NCI-H510A (cell line): Measurements from ENCODE around the gene ARSG.
"Not testable (repeated sequence)": the region's sequence is repeated elsewhere in the genome, so short reads cannot be mapped to it uniquely, and the experiment has no call there.

Experiments
- DNase-seq: peaks from one replicate; lab custom pipeline; 2025; lab: John Stamatoyannopoulos, UW

ARSG gene

DNA sequence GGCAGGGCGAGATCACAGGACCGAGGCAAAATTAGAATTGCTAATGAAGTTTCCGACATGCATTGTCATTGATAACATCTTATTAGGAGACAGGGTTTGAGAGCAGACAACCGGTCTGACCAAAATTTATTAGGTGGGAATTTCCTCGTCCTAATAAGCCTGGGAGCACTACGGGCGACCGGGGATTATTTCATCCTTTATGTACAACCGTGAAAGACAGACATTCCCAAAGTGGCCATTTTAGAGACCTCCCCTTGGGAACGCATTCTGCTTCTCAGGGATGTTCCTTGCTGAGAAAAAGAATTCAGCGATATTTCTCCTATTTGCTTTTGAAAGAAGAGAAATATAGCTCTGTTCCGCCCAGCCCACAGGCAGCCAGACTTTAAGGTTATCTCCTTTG is 40.6 kb downstream of the ARSG start:
- not testable (repeated sequence) for DNase-seq

DNA sequence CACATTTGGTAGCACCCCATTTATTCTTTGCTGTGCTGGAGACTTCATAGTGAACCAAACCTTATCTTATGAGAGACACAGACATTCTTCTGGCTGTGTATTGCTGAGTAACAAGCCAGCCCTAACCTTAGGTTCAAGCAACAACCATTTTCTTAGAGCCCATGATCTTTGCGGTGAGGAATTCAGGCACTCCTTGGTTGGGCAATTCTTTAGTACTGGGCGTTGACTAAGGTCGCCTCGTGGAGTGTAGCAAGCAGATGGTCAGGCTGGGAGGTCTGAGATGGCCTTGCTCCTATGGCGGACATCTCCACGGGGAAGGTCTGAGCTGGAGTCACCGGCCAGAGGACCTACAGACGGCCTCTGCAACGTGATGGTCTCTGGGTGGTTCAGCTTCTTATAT is 43.1 kb downstream of the ARSG start:
- no peak for DNase-seq

DNA sequence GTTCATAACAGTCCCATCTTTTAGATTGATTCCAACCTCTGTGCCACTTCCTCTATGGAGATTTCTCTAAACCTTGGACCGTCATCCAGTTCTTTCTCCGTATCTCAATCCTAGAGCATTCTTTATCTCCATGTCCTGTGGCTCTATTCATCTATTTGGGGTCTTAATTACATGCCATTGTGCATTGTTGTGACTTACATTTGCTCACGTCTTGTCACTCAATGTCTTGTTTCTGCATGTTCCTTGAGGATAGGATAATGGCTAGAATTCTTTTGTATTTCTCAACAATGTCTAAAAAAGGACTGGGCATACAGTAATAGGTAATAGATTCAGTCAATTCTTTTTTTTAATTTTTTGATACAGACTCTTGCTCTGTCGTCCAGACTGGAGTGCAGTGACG is 50.2 kb downstream of the ARSG start:
- DNase-seq, result no peak

DNA sequence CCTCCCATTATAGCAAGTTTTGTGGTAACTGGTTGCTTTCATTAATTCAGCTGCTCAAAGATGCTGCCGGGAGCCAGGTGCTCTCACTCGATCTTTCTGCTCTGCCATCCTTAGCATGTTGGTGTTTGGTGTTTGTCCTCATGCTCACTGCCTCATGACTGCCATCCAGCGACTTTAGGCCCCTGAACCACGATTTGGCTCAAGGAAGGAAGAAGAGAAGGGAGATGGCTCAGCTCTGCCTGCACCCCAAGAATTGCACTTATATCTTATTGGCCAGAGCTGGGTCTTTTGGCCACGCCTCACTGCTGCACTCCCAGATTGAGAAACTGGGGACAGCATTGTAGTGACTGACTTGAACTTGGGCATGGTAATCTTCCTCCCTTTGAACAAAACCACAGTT is 52.7 kb downstream of the ARSG start:
- no peak for DNase-seq

DNA sequence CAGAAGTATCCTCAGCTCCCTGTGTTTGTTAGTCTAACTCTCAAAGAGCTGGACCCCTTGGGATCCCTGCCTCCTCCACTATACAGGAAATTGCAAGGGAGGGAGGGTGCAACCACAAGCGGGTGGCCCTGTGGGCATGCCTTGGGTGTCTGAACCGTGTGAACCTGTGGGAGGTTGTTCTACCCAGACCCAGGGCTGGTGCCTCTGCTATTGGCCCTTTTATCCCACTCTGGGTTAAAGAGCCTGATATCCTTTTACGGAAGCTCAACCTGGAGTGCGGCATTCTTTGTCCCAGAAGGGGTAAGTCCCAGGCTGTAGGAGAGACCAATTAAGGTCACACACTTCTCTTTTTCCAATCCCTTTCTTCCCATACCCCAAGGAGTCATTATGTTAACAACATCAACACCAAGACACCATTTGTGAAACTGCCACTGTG is 53.4 kb downstream of the ARSG start:
- no peak for DNase-seq

DNA sequence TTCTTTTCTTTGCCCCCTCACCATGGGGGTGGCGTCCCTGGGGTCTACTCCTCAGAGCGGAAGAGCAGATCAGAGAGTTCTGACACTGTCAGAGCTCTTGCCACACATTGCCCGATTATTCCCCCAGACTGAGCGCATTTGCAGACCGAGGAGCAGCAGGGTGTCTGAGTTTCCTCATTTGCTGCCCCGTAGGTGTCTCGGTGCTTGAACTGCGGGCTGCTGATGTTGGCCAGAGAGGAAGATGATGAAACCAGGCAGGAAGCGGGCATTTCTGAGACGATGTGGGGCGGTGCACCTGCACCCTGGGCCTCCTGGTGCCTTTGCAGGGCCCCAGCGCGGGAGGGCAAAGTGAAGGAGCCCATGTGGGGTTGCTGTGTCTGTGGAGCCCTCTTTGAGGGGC is 55.2 kb downstream of the ARSG start:
- no peak for DNase-seq

DNA sequence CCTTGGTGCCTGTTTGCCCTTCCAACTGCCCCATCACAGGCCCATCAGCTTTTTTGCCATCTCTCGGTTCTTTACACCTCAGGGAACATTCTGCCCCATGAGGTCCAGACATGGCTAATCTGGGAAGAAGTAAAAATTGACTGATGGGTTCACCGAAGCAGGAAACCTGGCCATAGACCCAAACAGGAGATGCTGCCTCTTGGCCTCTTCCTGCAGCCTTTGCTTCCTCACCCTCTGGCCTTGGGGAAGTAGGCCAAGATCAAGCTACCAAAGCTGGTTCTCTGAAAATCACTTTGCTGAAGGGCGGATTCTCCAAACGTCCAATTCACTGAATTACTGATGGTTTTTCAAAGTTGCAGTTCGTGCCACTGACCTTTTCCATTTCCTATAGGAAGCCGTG is 56.1 kb downstream of the ARSG start:
- no peak for DNase-seq

DNA sequence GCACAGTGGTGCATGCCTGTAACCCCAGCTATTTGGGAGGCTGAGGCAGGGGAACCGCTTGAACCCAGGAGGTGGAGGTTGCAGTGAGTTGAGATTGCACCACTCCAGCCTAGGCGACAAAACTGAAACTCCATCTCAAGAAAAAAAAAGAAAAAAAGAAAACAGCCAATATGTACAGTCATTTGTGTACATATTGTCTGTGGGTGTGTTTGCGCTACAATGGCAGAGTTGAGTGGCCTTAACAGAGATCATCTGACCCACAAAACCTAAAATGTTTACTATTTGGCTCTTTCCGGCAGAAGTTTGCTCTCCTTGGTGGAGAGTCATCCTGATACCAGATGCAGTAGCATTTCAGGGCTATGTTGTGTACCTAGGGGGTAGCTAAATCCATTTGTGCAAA is 57.9 kb downstream of the ARSG start:
- no peak for DNase-seq

DNA sequence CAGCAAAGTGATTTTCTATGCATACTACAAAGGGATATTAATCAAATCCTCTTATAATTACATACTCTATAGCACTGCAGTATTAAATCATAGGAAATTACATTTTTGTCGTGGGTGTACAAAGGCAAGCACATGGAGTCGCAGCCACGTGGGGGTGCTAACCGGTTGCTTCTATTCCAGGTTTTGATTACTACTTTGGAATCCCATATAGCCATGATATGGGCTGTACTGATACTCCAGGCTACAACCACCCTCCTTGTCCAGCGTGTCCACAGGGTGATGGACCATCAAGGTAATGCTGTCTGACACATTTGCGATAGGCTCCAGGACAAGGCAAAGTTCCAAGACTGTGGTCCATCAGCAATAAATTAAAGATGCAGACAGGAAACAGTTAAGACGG is 60.1 kb downstream of the ARSG start:
- no peak for DNase-seq

DNA sequence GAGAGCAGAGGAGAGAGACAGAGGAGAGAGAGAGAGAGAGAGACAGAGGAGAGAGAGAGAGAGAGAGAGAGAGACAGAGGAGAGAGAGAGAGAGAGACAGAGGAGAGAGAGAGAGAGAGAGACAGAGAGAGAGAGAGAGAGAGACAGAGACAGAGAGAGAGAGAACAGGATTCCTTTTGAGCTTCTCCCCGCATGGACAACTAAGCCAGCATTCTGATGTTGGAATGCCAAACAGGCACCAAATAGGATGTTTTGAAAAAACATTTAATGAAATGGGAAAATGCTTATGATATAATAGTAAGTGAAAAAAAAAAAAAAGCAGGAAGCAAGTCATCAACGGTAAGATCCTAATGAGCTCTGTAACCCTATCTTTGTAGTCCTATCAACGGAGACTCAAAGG is 60.7 kb downstream of the ARSG start:
- no peak for DNase-seq

DNA sequence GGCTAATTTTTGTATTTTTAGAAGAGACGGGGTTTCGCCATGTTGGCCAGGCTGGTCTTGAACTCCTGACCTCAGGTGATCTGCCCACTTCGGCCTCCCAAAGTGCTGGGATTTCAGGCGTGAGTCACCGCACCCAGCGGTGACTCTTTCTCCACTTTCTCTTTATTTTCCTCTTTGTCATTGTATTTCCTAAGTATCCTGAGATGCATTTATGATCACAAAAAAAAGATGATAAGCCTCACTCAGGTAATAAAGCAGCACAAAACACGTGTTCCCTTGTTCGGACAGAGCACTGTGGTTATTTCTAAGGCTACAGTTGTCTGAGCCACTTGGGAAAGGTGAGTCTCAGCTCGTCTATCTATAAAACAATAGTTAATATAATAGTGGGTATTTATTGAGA is 61.4 kb downstream of the ARSG start:
- not testable (repeated sequence) for DNase-seq

DNA sequence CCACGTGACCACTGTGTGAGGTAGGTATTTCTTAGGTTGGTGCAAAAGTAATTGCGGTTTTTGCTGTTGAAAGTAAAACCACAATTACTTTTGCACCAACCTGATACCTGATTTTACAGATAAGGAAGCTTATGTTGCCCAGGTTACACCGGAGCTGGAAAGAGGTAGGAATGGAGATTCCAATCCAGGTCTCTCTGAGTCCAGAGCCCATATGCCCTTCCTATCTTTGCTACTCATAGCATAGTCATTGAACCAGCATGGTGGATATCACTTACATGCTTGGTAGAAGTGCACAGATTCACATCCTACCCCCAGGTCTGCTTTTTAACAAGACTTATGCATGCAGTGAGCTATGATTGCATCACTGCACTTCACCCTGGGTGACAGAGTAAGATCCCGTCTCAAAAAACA is 61.8 kb downstream of the ARSG start:
- no peak for DNase-seq

DNA sequence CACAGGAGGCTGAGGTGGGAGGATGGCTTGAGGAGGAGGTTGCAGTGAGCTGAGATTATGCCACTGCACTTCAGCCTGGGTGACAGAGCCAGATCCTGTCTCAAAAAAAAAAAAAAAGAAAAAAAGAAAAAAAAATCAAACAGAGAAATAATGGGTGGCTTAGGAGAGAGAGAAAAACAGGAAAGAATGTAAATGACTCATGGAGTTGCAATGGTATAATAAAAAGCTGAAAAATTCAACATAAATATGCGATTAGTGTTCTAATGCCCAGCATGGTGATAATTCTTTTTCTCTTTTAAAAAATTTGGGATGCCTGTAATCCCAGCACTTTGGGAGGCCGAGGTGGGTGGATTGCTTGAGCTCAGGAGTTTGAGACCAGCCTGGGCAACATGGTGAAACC is 63.0 kb downstream of the ARSG start:
- DNase-seq, result not testable (repeated sequence)

DNA sequence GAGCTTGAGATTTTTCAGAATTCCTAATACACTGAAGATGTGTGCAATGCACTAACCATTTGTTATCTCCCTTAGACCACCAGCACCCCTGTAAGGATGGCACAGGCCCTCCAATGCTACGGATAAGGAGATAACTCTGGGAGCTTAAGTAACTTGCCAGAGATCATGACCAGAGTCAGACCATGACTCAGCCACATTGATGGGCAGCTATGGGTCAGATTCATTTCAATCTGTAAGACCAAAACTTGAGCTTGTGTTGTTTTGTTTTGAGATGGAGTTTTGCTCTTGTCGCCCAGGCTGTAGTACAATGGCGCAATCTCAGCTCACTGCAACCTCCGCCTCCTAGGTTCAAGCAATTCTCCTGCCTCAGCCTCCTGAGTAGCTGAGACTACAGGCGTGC is 63.8 kb downstream of the ARSG start:
- not testable (repeated sequence) for DNase-seq

DNA sequence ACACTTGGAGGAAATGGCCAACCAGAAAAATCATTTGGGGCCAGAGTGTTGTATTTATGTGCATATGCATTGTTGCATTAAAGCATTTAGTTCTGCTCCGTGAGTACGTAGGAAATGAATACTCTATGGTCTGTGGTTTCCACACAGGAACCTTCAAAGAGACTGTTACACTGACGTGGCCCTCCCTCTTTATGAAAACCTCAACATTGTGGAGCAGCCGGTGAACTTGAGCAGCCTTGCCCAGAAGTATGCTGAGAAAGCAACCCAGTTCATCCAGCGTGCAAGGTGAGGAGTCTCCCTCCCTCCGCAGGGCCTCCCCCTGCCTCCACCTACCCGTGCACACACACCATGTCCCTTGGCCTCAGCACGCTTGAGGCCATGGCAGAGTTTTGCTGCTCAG is 65.2 kb downstream of the ARSG start:
- DNase-seq, result no peak

DNA sequence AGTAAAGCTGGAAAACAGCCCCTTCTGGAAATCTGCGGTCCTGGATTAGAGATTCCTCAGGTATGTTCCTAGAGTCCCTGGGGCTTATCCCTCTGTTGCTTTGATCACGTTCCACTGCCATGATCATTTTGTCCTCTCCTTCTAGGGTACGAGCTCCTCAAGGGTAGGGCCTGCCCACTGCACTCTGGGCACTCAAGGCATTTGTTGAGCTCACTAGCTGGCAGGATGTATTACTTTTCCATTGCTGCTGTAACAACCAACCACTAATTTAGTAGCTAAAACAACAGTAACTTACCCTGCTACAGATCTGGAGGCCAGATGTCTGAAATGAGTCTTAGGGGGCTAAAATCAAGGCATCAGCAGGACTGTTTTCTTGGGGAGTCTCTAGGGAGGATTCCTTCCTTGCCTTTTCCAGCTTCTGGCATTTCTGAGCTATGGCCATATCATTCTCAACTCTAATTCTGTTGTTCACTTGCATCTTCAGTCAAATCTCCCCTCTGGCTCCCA is 65.7 kb downstream of the ARSG start:
- no peak for DNase-seq

DNA sequence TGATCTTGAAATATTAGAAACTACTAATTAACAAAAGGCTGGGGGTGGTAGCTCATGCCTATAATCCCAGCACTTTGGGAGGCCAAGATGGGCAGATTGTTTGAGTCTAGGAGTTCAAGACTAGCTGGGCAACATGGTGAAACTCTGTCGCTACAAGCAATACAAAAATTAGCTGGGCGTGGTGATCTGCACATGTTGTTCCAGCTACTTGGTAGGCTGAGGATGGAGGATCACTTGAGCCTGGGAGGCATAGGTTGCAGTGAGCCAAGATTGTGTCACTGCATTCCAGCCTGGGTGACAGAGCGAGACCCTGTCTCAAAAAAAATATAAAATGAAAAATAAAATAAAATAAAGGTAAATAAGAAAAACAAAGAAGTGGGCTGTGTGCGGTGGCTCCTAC is 66.6 kb downstream of the ARSG start:
- no peak for DNase-seq

DNA sequence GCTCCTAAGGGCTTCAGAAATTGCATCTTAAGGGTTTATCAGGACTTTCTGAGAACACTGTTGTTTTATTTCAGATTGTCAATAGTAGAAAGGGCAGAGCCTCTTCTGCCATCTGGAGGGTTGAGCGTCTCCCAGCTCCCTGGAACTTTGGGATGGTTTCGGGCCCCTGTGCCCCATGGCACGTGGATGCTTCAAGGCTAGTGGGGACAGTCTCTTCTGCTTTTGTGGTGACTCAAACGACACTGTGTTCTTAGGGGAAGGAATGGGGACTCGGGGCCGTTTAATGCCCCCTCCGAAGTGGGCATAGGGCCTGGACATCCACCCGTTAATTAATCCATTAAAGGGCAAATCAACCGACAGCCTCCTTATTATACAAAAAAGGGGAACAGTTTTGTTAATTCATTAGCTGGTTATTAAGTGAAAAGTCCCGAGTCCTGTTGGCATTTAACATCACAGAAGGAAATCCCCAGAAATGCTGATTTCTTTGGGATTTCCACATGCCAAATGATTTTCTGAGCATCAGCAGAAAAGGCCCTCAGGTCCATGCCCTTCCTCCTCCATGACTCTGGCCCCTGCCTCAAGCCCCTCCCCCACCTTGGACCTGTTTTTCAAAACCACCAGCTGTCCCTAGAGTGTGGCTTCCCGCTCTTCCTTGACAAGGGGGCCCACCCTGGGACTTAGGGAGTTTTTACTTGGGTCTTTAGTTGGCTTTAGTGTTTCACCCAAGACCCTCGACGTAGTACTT is 68.7 kb downstream of the ARSG start:
- DNase-seq, result no peak

DNA sequence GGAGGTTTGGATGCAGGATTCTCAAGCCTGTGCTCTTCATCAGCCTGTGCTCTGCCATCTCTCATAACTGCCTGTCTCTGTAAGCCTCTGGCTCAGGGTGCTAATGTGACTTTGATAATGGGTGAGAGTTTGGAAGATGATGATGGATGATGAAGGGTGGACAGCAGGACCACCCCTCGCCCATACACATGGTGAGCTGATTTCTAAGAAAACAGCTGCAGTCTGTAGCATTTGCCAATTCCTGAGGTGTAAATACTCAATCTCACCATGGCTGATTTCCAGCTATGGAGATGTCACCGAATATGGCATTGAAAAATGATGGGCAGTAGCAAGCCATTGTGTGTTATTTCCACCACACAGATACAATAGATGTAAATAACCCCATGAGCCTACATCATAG is 74.2 kb downstream of the ARSG start:
- no peak for DNase-seq

DNA sequence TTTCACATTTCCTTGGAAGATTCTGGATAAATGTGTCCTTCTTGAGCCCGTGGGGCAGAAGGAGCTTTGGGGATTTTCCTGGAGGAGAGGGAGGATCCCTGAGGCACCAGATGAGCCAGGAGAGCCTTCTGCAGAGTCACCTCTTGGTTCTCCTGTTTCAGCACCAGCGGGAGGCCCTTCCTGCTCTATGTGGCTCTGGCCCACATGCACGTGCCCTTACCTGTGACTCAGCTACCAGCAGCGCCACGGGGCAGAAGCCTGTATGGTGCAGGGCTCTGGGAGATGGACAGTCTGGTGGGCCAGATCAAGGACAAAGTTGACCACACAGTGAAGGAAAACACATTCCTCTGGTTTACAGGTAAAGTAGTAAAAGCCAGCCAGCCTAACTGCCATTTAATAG is 77.1 kb downstream of the ARSG start:
- DNase-seq, result no peak

DNA sequence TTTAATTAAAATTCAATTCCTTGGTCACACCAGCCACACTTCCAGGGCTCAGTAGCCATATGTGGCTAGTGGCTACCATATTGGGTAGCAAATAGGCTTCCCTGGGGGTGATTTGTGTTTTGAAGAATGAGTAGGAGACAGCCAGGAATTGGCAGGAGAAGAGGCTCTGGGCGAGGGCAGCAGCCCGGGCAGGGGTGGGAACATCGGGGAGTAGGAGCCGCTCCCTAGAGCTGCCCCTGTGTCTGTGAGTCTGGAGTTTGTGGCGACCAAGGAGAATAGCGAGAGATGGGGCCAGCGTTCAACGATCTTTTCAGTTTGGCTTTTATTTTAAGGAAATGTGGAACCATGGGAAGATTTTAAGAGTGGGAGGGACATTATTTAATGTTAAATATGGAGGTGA is 84.3 kb downstream of the ARSG start:
- DNase-seq, result no peak

DNA sequence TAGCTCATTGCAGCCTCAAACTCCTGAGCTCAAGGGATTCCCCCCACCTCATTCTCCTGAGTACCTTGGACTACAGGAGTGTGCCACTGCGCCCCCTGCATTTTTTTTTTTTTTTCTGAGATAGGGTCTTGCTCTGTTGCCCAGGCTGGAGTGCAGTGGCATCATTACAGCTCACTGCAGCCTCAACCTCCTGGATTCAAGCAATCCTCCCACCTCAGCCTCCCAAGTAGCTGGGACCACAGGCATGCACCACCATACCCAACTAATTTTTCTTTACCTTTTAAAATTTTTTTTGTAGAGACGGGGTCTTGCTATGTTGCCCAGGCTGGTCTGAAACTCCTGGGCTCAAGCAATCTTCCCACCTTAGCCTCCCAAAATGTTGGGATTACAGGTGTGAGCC is 84.9 kb downstream of the ARSG start:
- DNase-seq, result not testable (repeated sequence)

DNA sequence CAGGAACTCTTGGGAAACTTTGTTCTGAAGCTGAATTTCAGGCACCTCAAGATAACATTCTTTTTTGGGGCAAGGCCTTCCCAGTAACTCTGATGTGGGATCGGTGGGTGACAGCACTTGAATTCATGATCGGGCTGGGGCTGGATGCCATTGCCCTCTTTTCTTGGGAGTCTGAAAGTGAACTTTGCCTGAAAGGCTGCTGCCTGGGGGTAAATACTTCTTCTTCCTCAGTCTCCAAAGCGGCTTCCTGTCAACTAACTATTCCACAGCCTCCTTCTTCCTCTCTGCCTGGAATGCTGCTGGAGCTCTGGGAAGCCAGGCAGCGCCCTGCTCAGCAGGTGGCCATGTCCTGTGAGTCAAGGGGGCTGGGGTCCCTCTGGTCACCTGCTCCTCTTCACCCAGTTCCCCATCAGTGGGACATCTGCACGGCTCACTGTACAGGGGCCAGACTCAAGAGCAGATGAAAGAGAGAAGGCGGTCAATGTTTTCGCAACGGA is 86.5 kb downstream of the ARSG start:
- no peak for DNase-seq
